ENCODE measurements around the gene DIRAS1.

The DIRAS1 gene

GRCh38 chr19:2720777-2721569, at the start of gene DIRAS1:
DIRAS1 (minus strand) TSS chr19:2721372; CDS start chr19:2717806, 3,566 bp downstream.
- DNase-seq, result no peak

DNA sequence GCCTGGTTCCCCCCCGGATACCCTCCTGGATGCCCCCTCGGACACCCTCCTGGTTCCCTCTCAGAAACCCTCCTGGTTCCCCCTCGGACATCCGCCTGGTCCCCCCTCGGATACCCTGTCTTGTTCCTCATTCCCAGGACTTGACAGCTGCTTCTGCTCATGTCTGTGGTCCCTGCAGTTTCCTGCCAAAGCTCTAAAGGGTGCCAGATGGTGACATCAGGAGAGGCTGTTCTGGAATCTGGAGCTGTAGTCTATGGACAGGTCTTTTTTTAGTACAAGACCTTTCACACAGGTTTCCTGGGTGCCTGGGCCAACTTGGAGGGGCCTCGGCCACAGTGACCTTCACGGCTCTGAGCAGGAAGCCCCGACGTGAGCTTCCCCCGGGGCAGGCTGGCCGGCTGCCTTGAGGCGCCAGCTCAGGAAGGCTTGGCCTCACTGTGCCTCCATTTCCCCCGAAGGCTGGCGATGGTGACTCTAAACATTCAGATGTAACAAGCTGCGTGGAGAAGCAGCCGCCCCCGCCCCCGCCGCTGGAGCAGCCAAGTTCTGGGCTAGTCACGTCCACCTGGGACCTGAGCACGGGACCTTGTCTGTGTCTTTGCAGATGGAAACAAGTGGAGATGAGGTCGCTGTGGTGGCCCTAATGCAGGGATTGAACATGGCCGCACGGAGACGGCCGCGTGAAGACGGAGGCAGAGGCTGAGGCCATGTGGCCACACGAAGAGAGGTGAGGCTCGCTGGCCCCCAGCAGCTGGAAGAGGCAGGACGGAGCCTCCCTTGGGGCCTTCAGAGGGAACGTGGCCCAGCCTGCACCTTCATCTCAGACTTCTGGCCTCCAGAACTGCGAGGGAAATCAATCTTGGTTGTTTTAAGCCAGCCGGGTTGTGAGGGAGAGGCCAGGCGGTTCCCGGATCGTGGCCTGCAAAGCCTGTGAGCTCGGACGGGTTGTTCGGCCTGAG, 49.2 kb upstream of the DIRAS1 start:
- no peak for DNase-seq

DNA sequence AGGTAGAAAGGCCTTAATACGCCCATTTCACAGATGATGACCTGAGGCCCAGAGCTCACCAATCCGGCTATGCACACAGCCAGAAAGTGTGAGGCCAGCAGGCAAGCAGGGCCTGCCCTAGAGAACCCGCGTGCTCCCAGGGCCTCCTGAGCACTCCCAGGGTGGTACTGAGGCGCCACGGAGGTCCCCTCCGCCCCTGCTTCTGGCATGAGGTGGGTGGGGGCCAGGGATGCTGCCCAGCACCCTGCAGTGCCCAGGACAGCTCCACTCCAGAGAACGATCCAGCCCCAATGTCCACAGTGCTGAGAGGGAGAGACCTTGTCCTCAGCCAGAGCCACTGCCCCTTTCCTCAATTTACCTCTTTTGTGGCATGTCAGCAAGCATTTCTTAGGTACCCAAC, 48.0 kb upstream of the DIRAS1 start:
- DNase-seq, result no peak

- DNase-seq, result no peak
Measured at GRCh38 chr19:2768365-2769132, 47.4 kb upstream of the DIRAS1 start.

GRCh38 chr19:2767688-2768087, 46.5 kb upstream of the DIRAS1 start:
- no peak for DNase-seq

- DNase-seq, result no peak
Measured at GRCh38 chr19:2766594-2767372, 45.6 kb upstream of the DIRAS1 start.

GRCh38 chr19:2765376-2765775, 44.2 kb upstream of the DIRAS1 start:
- no peak for DNase-seq

- no peak for DNase-seq
Measured at GRCh38 chr19:2764945-2765344, 43.8 kb upstream of the DIRAS1 start.

DNA sequence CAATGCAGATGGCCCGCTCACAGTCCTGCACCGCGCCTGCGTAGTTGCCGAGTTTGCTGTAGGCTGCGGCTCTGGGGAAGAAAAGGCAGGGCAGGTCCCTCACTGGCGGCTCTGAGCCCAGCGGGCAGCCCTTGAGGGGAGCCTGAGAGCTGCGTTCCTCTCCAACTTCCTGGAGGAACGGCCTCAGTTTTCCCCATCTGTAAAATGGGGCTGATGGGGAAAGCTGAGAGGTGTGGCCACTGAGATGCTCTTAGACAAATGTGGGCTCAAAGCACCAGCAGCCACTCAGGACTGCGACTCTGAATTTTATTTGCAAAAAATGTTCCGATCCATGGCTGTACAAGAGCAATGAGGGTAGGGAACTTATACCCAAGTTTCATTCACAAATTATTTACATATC, 42.5 kb upstream of the DIRAS1 start:
- no peak for DNase-seq

GRCh38 chr19:2762783-2763496, 41.8 kb upstream of the DIRAS1 start:
- DNase-seq, result no peak

- DNase-seq, result no peak
Measured at GRCh38 chr19:2761876-2762782, 41.0 kb upstream of the DIRAS1 start.

- DNase-seq, result no peak
Measured at GRCh38 chr19:2761309-2761677, 40.1 kb upstream of the DIRAS1 start.

DNA sequence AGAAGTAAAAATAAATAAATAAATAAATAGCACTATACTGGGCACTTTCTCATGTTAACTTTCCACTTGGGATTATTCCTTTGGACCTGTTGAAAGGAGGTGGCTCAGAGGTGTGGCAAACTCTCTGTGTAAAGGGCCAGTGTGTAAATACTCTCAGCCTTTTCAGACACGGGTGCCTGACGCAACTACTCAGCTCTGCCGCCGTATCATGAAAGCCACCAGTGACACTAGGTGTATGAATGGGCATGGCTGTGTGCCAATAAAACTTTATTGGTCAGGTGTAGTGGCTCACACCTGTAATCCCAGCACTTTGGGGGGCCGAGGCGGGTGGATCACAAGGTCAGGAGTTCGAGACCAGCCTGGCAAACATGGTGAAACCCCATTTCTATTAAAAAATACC, 38.8 kb upstream of the DIRAS1 start:
- no peak for DNase-seq

DNA sequence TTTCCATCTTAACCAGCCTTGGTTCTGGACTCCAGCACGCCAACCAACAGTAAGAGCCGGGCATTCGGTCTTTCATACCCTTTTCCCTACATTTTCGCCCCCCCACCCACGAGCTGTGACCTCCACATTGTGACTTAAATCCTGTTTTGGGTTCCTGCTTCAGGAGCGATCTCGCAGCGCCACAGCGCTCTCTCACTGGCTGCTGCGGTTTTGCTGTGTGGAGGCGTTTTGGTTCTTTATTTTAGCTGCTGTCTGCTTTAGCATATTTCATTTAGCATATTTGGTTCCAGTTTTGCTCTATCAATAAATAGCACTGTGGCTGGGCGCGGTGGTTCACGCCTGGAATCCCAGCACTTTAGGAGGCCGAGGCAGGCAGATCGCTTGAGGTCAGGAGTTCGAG, 38.2 kb upstream of the DIRAS1 start:
- DNase-seq, result peak in 1 of 2 experiments; percentile 29

DNA sequence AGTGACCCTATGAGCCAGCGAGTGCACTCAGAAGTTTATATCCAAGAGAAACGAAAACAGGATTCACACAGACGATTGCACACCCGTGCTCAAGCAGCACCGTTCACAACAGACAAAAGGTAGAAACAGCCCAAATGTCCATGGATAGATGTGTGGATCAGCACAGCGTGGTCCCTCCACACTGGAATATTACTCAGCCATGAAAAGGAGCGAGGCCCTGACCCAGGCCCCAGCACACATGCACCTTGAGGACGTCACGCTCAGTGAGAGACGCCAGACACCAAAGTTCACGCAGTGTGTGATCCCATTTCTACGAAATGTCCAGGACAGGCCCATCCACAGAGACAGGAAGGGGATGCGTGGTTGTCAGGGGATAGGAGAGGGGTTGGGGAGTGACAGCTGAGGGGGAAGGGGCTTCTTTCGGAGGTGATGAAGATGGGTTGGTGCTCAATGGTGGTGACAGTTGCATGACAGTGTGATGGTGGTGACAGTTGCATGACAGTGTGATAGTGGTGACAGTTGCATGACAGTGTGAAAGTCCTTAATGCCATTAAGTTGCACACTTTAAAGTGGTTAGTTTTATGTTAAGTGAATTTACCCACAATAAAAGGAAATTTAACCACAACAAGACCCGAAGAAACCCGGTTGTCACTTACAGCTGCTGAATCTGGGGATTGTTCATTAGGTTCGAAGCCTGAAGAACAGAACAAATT, 37.6 kb upstream of the DIRAS1 start:
- DNase-seq, result no peak

- DNase-seq, result no peak
Measured at GRCh38 chr19:2756921-2757881, 36.0 kb upstream of the DIRAS1 start.

- no peak for DNase-seq
Measured at GRCh38 chr19:2756477-2756876, 35.3 kb upstream of the DIRAS1 start.

GRCh38 chr19:2755811-2756210, 34.6 kb upstream of the DIRAS1 start:
- DNase-seq, result no peak

DNA sequence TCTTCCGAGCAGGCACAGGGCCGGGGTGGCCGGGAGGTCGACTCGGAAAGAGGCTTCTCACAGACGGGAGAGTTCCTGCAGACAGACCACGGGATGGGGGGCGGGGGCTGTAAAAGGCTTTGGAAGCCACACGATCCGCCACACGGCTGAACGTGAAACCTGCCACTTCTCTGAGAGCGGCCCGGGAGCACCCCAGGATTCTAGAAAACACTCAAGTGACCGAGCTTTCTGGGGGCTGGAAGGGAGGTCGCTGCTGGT, 34.2 kb upstream of the DIRAS1 start:
- DNase-seq, result no peak

Data from activated CD4-positive, alpha-beta T cell treated with anti-CD3 and anti-CD28 coated beads, Interleukin-2, amount 50 U/mL, for 48 hours (primary cell).